ENCODE data around the gene GBX1.

The GBX1 gene

DNA sequence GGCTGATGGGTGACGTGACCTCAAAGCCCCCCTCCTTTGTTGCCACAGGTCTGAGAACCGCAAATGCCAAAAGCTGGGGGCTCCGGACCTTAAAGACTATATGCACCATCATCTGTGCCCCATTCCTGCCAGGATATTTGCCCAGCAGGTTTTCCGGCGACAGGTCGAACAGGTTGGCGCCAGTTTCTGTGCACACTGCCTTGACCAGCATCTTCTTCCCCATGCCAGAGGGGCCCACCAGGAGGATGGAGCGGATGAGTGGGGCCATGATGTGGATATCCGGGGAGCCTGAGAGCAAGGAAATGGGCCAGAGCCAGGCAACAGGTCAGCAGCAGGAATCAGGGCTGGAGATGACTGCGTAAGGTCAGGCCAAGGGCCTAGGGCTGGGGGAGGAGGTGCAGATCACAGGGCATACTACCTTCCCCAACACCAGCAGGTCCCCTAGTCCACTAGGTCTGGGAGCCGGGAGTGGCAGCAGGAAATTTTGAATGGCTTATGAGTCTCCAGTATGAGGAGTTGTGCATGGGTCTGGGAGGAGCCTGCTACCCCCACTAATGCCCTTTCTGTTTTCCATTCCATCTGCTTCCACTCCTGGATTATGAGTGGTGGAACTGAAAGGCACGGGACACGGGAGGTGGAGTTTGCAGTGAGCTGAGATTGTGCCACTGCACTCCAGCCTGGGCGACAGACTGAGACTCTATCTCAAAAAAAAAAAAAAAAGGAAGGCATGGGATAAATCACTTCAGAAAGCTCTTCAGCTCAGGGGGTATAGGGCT, 25.9 kb upstream of the GBX1 start:
- no peak for DNase-seq

GRCh38 chr7:151192002-151192539, 24.6 kb upstream of the GBX1 start:
- no peak for DNase-seq

DNA sequence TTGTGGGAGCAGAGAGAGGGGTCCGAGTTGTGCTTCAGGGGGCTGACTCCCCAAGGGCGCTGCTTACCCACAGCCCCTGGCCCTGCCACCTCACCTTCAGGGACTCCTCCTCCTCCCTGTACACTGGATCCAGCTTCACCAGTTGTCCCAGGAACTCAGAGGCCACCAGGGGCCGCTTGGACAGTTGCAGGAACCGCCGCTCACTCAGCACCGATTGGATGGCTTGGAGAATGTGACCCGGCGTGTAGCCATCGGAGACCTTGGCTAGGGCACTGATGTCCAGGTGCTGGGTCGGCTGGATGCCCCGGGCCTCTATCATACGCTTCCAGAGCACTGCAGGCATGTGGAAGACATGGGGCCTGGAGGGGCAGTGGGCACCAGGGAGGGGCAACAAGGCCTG, 24.1 kb upstream of the GBX1 start:
- no peak for DNase-seq

GRCh38 chr7:151189038-151189437, 21.5 kb upstream of the GBX1 start:
- DNase-seq, result no peak

GRCh38 chr7:151188252-151188542, 20.7 kb upstream of the GBX1 start:
- DNase-seq, result no peak

- DNase-seq, result no peak
Measured at GRCh38 chr7:151187409-151188251, 20.1 kb upstream of the GBX1 start.

DNA sequence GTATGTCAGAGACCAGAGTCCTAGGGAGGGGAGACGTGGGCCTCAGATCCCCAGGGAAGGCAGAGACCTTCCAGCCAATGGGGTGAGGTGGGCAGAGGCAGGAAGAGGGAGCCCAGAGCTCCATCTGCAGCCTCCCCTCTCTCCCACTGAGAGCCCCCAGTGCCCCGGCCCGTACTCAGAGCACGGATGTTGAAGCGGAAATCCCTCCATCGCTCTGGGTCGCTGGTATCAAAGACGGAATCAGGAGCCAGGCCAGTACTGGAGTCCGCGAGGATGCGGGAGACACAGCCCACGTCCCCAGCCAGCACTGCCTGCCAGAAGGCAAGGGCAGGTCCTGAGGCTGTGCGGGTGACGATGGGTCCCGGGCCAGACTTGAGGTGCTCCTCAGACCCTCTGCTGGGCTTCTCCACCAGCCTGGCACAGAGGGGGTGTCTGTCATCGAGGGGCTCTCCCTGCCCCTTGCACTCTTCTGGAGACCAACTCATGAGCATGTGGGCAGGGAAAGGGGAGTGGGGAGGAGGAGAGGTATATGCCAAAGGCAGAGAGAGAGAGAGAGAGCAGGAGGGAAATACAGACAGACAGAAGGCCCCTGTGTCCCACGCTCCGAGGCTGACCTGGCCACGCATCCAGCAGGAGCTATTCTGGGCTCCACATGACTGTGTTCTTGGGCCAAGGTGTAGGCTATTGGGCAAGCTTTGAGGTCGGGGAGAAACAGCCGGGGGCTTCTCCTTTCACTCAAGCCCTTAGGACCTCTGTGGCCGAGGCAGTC, 19.3 kb upstream of the GBX1 start, which contains the start of gene ASB10:
Gene ASB10 (minus strand): TSS at position 611 of the 769 bp plus-strand sequence. CDS start 120 bp downstream, at position 491.
- no peak for DNase-seq

- no peak for DNase-seq
Measured at GRCh38 chr7:151185762-151186639, 18.5 kb upstream of the GBX1 start.

DNA sequence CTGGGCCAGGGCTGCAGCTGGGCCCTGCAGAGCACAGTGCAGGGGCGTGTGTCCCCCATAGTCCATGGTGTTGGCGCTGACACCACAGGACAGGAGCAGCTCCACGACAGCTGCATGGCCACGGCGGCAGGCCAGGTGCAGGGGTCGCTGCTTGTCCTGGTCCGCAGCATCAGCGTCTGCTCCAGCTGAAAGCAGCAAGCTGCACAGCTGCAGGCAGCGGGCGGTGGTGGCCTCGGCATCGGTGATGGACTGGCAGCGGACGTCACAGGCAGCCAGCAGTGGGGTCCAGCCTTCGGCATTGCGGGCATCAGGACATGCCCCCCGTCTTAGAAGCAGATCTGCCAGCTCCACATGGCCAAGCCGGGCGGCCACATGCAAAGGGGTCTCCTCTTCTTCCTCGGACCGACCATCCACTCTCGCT, 13.5 kb upstream of the GBX1 start:
- DNase-seq, result no peak

DNA sequence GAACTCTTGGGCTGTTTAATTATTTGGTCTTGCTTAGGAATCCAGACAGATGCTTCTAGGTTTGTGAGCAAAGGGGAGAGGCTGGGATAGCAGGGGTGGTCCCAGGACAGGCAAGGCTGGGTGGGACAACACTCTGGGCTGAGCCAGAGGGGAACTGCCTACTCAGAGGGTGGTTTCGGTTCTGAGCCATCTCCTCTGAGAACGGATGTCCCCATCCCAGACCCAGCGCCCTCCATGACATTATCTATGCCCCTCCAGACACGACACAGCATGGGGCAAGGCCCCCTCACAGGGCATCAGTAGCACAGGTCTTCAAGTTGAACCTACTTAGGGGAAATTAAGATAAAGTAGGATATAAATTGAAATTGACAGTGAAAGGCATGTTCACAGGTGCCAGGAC, 12.5 kb upstream of the GBX1 start:
- DNase-seq, result no peak

DNA sequence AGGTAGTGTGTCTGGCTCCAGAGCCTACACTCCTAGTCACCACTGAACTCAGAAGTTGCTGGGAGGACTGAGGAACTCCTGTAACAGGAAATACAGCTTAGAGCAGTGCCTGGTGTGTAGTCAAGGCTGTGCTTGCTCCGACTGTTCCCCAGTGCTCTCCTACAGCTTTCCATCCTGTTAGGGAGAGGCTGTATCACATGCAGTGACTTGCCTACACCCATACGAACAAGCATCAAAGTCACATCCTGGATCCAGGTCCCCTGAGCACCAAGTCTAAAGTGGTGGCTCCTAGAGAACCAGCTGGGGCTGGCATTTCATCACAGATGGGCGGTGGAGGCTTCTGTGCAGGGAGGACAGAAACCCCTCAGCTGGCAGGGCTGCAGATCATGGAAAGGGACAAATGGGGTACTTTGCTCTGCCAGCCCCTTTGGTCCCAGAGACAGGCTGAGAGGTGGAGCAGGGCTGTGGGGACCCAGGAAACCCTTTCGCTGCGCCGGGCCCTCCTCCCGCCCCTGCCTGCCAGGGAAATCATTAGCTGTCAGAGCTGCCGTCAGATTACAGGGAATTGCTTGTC, 11.9 kb upstream of the GBX1 start:
- DNase-seq, result no peak

GRCh38 chr7:151178831-151179230, 11.3 kb upstream of the GBX1 start:
- DNase-seq, result no peak

- DNase-seq, result no peak
Measured at GRCh38 chr7:151178236-151178635, 10.7 kb upstream of the GBX1 start.

DNA sequence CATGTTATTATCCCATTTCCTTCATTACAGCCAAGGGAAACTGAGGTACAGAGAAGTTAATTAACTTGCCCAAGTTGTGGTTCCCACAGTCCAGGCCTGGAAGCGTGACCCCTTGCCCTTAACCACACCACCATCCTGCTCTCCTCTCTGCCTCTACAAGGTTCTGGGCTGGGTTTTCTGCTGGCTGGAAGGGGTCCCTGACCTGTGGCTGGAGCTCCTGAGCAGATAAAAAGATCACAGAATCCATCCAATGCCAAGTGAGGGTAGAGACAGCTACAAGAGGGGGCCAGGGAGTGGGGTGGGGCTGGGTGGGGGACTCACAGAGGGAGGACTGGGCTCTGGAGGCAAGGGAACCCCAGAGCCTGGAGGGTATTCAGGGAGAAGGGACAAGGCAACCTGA, 9.8 kb upstream of the GBX1 start:
- DNase-seq, result no peak

DNA sequence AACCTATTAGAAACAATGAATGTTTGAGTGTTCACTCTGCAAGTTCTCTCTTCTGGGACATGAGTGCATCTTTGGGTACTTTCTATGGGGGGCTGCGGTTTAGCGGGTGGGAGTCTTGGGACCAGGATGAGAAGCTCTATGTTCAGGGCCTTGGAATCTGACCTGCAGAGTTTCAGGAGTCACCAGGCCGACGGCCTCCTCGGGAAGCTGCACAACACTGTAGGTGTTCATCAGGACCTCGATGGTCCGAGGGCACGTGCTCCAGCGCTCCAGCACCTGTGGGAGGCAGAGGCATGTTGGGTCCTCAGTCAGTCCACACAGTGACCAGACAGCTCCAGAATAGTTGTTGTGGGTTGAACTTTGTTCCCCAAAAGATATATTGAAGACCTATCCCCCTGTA, 8.9 kb upstream of the GBX1 start:
- DNase-seq, result no peak

DNA sequence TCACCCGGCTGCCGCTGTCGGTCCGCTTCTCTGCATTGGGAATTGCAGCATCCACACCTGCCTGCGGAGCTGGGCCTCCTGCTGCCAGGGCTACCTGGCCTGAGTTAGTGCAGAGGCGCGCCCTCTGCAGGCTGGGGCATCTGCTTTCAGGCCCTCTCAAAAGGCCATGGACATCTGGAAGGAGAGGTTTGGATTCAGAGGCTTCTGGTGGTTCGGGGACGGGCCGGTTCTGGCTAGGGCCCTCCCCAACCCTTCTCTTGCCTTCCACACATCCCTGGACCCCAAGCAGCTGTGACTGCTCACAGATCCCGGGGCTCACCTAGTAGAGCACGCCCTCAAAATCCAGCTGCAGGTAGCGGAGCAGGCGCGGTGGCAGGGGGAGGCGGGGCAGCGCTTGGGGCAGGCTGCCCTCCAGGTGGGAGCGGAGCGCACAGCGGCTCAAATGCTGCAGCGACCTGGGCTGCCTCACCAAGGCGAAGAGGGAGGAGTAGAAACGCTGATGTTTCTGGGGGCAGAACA, 8.4 kb upstream of the GBX1 start:
- DNase-seq, result no peak

DNA sequence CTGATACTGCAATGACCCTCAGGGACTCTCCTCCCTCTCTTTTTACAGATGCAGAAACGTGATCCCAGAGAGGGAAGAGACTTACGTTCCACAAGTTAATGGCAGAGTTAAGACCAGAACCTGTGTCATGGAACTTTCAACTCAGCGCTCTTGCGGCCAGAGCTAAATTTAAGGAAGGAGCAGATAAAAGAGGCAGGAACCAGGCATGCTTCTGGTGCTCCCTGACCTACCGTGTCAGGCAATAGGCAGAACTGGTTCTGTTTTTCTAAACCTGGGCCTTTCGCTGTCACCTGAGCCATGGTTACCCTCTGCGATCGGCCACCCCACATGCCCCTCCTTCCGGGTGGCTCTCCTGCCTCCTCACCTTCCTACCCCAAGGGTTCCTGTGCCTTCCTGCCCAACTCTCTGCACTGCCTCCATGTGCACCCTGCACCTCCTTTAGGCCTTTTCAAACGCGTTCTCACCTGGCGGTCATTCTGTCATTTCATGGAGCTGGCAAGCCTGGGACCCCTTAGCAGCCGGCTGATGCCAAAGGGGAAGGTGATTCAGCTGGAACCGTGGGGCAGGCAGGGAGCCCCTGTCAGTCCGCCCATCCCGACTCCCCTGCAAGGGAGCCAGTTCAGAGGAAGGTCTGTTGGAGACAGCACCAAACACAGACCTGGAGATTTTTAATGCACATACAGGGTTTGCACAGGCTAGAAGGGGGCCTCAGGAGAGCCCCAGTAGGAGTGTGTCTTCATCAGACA, 7.7 kb upstream of the GBX1 start:
- DNase-seq, result no peak

DNA sequence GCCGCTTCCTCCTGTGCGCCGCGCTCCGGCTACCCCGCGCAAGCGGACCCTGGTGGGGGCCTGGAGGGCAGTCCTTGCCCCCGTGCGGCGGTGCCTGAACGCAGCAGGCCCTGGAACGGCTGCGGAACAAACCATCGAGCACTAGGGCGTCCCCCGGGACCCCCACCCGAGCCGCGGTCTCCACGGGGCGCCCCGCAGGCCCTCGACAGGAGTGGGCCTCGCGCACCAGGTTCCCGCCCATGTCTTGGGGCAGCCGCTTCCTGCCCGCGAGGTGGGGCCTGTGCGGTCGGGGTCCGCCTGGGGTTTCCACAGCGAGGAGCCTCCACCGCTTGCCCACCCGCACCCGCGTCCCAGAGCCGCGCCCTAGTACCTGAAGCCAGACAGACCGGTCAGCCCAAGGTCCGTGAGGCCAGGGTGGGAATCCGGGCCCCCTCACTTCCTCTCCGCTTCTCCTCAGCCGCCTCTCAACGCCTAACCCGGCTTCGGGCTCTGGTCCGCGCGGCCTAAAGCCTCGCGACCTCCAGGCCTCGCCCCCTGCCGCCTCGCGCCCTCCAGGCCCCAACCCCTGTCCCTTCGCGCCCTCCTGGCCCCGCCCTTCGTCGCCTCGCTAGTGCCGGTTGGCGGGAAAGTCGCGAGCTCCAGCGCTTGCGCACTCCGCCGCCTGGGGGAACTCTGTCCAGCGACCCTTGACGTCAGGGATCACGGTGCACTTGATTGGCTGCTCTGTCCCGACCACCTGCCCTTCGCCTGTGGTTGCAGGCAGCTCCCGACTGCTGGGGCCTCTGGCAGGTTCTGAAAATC, 7.0 kb upstream of the GBX1 start:
- no peak for DNase-seq

DNA sequence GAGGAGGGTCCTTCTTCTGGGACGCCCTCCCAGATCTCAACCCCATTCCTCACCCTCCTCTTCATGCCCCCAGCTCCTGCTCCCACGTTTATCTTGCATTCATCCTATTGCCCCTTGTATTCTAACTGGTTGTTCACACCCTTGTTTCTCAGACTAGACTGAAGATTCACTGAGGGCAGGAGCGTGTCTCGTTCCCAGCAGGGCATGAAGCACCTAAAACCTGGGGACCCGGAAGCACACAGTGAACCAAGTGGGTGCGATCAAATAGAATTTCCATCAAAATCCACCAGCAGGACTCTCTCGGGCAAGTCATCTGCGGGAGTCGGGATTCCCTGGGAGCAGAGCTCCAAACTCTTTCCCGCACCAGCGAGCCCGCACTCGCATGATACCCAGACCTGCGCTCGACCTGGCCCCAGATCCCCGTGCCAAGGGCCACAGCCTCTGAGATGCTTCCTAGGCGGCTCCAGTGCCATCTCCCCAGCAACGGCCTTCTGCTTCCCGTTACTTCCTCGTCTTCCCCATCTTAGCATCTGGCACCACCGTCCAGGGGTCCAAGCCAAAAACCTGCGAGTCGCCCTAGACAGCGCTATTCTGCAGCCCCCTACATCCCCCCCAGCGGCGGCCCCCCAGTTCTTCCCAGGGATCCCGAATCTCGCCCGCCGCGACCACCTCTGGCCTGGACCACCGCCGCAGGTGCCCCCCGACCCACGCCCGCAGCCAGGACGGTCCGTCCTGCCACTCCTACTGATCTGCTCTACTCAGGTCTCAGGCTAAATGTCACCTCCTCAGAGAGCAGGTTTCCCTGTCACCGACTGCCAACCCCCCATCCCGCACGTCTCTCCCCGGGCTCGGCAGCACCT, 6.1 kb upstream of the GBX1 start:
- DNase-seq, result no peak

All from NCI-H345 (cell line).